Measurements from ENCODE around the gene PCNT.

Gene PCNT, protein sequence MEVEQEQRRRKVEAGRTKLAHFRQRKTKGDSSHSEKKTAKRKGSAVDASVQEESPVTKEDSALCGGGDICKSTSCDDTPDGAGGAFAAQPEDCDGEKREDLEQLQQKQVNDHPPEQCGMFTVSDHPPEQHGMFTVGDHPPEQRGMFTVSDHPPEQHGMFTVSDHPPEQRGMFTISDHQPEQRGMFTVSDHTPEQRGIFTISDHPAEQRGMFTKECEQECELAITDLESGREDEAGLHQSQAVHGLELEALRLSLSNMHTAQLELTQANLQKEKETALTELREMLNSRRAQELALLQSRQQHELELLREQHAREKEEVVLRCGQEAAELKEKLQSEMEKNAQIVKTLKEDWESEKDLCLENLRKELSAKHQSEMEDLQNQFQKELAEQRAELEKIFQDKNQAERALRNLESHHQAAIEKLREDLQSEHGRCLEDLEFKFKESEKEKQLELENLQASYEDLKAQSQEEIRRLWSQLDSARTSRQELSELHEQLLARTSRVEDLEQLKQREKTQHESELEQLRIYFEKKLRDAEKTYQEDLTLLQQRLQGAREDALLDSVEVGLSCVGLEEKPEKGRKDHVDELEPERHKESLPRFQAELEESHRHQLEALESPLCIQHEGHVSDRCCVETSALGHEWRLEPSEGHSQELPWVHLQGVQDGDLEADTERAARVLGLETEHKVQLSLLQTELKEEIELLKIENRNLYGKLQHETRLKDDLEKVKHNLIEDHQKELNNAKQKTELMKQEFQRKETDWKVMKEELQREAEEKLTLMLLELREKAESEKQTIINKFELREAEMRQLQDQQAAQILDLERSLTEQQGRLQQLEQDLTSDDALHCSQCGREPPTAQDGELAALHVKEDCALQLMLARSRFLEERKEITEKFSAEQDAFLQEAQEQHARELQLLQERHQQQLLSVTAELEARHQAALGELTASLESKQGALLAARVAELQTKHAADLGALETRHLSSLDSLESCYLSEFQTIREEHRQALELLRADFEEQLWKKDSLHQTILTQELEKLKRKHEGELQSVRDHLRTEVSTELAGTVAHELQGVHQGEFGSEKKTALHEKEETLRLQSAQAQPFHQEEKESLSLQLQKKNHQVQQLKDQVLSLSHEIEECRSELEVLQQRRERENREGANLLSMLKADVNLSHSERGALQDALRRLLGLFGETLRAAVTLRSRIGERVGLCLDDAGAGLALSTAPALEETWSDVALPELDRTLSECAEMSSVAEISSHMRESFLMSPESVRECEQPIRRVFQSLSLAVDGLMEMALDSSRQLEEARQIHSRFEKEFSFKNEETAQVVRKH (N-terminal part only)

DNA sequence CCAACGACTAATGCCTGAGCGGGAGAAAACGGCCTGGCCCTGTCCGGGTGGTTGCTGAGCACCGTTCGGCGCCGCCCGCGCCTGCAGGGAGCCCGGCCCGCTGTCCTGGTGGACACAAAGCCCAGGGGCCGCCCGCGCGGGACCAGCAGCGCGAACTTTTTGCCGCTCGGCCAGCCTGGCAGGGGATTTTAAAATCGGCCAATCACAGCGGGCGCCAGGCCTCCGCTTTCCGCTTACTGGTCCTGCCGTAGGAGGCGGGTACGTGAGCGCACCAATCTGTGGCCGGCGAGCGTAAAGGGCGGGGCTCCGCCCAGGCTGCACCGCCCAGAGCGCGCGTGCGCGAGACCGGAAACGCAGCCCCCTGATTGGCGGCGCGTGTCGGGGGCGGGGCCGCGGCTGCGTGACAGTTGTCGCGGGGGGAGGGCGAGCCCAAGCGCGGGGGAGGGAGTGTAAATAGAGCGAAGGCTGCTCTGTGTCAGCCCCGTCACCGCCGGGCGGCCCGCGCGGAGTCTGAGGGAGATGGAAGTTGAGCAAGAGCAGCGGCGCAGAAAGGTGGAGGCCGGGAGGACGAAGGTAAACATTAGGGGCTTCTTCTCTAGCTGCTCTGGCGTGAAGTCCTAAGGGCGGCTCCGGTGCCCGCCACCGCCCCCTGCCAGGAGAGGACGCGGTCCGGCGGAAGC is at the start of gene PCNT, which contains the start of gene C21orf58:
Gene PCNT, plus strand, starts transcription at position 447 of the 680 bp plus-strand sequence. Its CDS starts 73 bp downstream, at position 520.
Gene C21orf58, minus strand, starts transcription at position 161 of the 680 bp plus-strand sequence. CDS start 1,132 bp downstream, outside the sequence.
- DNase-seq (ENCODE audit: low spot score) = peak; percentile 100

DNA sequence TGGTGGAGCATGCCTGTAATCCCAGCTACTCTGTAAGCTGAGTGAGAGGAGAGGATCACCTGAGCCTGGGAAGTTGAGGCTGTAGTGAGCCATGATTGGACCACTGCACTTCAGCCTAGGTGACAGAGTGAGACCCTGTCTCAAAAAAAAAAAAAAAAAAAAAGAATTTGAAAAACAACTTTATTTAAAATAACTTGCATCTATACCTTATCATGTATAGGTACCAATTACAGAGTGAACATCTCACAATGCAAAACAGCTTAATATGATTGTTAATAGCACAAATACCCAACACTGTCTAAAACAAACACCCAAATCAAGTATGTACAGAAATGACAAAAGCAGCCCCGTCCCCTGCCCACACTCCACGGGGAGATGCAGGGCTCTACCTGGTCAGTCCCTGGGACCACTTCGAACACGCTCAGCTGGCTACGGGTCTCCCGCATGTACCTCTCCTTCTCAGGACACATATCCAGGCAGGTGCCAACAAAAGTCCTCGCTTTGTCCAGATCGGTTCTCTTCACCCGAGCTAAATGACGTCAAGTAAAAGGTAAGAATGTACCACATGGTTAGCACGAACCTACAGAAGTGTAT is 49.1 kb upstream of the PCNT start:
- DNase-seq (ENCODE audit: low spot score) = no peak

DNA sequence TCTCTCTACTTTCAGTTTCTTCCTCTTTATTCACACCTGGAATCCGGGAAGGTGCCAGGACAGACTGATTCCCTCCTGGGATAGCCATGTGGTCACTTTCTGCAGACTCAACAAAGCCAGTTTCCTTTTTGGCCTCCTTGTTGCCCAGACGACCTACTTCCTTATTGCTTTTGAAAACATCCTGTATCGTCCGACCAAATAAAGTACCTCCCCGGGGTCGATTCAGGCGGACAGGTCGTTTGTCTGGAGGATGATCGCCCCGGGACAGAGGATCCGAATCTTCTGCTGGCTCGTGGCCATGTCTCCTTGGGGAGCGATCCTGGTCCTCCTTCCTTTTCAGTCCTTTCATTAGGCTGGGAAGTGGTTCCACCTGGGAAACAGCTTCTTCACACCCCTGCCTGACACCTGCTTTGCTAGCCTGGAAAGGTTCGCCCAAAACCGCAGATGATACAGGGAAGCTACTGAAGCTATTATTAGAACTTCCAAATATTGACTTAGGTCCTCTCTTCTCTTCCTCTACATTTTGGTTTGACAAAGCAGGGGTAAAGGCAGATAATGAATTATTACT is 39.8 kb upstream of the PCNT start:
- no peak for DNase-seq (ENCODE audit: low spot score)

DNA sequence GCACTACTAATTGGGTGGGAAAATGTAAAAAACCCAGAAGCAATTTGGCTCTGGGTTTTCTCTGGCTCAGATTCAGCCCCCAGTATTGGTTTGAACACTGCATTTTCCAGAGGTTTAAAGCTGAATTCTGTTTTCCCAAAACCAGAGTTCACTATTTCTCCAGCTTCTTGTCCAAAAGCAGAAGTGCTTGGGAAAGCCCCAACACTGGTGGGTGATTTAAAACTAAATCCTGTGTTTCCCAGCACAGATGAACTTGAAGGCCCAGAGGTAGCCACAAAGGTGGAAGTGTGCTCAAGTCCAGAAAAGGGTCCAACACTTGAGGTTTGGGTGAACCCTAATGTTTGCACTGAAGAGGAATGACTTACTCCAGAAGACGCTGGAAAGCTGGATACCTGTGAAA is 39.2 kb upstream of the PCNT start:
- DNase-seq (ENCODE audit: low spot score) = no peak

DNA sequence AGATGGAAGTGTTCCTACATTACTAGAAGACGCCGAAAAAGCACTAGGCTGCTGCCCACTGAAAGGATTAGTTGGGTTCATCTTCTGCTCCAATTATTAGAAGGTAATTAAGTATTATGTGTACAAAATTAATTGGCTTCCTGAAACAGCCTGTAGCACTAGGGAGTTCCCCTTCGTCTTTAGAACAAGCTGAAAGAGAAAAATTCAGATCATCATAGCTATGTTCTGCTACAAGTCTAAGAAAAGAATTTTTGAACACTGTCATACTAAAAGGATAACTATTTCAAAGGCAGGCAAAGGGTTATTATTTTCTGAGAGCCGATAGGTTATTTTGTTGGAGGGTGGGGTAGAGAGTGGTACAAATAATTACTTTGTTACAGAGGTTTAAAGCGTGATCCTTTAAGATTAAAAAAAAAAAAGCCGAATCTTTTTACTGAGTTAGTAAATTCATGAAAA is 38.7 kb upstream of the PCNT start, which contains the start of gene MCM3AP:
Gene MCM3AP, minus strand, starts transcription at position 406 of the 456 bp plus-strand sequence. Its CDS starts 325 bp downstream, at position 81.
- no peak for DNase-seq (ENCODE audit: low spot score)

DNA sequence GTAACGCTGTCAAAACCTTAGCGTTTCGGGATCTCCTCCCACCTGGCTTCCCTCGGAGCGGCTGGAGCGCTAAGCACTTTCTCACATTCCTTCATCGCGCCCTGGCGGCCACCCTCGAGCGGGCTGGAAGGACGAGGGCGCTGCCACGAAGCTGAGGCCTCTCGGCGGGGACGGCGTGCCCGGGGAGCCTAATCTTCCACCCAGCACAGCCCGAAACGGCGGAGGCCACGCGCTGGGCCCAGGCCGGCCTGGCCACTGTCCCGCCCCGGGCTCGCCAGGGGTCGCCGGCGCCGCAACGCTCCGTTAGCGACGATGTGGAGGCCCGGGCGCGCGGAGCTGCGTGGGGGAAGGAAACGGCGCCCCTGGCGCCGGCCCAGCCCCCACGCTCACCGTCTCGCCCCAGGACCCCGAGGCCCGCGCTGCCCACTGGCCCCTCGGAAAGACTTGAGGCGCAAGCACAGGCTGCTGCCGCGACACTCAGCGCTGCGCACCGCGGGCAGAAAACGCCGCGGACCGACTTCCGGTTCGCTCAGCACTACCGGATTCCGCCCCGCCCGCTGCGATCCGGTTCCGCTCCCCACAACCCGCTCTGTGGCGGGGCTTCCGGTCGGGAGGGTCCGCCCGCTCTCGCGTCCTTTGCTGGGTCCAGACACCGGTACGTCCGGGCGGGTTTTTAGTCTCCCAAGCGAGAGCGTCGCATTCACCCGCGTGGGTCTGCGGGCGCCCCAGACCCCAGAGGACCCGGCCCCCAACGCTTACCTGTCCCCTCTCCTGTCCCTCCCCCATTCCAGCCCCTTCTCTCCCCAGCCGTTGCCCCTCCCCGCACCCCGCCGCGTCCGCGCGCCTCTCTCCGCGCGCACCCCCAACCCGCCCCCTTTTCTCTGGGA is 38.0 kb upstream of the PCNT start, which contains the start of gene YBEY:
Gene YBEY, plus strand, starts transcription at position 582 of the 887 bp plus-strand sequence. CDS start 572 bp downstream, outside the sequence.
- peak; percentile 97 for DNase-seq (ENCODE audit: low spot score)

DNA sequence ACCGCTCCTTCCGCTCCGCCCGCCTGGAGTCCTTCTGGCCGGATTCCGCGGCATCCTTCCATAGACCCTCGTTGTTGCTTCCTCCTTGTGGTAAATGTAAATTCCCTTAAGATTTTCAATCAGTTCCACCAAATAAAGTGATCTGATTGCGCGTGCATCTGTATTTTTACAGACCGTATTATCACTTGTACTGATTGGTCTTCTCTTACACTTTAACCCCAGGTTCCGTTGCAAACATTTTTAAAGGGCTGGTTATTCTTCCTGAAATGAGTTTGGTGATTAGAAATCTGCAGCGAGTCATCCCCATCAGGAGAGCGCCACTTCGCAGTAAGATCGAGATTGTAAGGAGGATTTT is 37.3 kb upstream of the PCNT start:
- peak; percentile 35 for DNase-seq (ENCODE audit: low spot score)

DNA sequence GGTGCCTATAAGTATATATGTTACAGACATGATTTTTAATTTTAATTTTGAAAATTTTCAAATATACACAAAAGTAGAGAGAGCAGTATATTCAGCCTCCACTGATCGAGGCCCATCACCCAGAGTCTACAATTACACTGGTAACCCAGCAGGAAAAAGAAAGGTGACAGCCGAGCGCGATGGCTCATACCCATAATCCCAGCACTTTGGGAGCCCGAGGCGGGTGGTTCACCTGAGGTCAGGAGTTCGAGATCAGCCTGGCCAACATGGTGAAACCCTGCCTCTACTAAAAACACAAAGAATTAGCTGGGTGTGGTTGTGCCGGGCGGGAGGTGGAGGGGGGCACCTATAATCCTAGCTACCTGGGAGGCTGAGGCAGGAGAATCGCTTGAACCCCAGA is 36.4 kb upstream of the PCNT start:
- no peak for DNase-seq (ENCODE audit: low spot score)

DNA sequence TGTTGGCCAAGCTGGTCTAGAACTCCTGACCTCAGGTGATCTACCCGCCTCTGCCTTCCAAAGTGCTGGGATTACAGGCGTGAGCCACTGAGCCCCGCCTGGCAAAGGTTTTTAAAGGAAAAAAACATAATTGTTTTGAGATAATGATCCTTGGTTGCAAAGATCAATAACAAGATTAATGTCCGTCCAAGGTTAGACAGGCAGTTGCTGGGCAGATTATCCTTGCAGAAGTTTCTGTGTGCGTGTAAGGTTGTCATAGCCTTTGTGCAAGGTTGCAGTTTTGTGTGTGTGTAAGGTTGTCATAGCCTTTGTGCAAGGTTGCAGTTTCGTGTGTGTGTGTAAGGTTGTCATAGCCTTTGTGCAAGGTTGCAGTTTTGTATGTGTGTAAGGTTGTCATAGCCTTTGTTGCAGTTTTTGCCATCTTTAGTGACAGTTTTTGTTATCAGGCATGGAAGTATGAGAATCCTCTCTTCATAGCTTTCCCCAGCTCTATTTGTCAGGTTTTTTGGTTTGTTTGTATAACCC is 34.2 kb upstream of the PCNT start:
- DNase-seq (ENCODE audit: low spot score) = no peak

DNA sequence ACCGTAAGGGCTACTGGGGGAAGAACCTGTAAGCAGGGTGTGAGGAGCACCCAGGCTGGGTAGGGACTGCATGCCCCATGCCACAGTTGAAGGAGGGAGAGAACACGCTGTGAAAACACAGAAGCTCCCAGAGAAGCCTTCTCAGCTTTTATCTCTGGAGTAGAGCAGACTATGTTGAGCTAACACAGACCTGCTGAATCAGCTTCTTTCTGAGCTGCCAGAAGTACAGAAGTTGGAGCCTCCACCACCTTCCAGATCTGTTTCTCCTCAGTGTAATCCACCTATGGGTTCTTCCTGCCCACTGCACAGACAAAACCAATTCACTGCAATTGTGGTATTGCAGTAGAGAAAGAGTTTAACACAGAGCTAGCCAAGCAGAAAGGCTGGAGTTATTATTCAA is 32.4 kb upstream of the PCNT start:
- no peak for DNase-seq (ENCODE audit: low spot score)

DNA sequence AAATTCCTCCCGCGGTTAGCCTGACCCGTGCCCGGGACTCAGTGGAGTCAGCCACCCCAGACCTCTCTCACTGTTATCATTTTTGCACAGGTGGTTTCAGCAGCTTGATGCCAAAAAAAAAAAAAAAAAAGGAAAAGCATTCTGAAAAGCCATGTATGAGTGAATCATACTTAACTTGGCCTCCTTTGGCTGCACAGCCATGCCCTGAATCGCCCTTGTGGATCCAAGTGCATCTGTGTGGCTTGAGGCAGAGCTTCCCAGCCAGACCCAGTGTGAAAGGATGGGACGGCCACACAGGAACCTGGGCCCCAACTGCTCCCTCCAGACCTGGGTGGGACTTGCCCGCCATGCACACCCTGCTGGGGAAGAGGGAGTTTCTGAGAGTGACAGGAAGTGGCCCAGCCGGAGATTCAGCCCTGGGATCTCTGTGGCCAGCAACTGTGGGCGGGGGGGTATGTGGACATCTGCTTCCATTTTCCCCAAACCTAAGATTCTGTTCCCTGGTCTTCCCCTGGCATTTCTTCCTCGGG is 29.2 kb upstream of the PCNT start:
- peak; percentile 67 for DNase-seq (ENCODE audit: low spot score)

DNA sequence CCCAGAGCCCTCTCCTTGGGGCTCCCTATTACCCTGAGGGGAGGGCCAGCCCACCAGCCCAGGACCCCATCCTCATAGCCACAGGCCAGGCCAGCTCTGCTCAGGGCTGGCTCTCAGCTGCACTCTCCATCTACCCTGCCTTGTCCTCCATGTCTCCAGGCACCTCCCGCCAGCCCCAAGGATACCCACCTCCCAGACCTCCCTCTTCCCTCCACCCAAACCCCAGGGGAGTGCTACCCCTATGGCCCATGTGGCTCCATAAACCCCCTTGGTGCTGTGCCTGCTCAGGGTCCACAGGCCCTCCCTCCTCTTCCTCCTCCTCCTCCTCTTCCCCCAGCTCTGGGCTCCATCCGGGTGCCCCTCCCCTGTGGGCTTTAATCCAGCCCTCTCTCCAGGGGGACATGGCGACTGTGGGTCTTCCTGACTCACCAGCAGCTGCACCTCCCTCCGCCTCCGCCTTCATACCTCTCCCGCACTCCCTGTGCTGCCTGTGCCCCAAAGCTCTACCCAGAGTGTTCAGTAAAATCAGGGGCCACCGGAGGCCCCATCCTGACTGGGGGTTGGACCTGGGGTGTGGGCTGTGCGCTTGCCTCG is 28.7 kb upstream of the PCNT start:
- DNase-seq (ENCODE audit: low spot score) = no peak

DNA sequence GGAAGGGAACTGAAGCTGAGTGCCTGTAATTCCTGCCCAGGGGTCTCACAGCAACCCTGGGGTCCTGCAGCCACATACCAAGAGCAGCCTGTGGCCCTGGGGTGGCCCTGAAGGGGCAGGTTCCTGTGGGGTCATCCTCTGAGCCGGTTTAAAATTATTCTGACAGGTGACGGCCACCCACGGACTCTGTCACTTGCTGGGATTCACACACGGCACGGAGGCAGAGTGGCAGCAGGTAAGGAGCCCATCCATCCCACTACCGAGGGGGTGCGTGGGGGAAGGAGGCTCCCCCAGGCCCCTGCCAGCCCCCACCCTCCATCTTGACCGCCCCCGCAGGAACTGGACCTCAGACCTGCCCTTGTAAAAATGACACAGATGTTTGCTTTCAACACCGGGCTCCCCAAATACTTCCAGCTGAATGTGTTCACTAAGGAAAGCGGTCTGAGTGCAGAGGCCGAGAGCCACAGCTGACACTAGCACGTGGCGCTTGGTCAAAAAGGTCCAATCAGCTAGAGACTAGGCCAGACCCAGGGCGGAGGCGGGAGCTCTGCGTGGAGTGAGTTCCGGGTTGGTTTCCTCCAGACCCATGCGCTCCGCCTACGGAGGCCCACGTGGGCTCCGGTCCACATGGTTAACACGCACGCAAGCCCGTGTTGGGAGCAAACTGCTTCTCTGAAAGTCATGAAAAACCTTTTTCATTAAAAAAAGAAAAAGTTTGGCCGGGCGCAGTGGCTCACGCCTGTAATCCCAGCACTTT is 27.8 kb upstream of the PCNT start:
- peak; percentile 61 for DNase-seq (ENCODE audit: low spot score)

DNA sequence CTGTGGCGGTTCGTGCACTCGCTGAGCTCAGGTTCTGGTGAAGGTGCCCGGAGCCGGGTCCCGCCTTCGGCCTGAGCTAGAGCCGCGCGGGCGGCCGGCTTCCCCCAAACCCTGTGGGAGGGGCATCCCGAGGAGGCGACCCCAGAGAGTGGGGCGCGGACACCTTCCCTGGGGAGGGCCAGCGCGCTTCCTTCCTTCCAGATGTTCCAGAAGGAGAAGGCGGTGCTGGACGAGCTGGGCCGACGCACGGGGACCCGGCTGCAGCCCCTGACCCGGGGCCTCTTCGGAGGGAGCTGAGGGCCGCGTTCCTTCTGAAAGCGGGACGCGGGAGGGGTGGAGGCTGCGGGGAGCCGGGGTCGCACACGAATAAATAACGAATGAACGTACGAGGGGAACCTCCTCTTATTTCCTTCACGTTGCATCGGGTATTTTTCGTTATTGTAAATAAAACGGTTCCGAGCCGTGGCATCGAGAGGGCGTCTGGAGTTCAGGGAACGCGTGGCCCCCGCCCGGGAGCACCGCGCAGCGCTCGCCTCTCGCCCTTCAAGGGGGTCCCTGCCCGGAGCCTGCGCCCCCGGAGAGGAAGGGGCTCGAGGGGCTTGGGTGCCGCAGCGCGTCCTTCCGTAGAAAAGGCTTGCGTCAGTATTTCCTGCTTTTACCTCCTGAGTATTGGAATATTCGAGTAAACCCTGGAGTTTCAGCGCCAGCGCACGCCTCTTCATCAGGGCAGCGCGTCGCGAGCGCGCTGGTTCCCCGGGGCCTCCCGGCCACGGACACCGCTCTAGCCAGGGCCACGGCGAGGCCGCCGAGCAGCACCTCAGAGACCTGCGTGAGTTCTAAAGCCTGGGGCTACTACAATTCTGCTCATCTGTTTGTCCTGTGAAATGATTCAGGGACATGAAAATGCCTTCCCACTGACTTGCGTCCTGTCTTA is 26.4 kb upstream of the PCNT start:
- no peak for DNase-seq (ENCODE audit: low spot score)

DNA sequence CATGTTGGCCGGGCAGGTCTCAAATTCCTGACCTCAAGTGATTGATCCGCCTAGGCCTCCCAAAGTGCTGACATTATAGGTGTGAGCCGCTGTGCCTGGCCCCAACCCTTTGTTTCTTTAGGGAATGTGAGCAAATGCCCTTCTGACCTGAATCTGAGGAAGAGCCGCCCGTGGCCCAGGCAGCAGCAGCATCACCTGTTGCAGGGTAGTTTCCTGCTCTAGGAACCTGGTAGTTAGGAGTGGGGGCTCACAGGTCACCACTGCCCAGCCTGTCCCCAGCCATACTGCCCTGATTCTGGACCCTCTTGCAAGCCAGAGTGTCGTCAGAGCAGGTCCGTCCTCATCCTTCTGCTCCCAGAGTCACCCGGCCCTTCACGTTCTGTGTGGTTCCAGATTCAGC is 24.8 kb upstream of the PCNT start:
- no peak for DNase-seq (ENCODE audit: low spot score)

DNA sequence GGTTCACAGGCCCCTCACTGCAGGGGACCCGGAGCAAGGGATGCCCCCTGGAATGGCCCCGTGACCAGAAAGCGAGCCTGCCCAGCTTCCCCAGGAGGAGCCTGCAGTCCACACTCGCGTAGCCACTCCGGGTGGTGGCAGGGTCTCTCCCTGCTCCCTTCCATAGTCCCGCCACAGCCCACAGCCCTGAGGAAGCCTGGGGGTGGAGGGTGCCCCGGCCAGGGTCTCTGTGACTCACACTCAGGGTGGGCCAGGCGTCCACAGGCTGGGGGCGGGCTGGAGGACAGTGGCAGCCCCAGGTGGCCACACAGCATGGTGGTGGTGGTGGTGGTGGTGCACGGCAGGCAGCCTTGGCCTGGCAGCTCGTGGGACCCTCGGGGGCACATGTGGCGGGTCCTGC is 22.2 kb upstream of the PCNT start:
- no peak for DNase-seq (ENCODE audit: low spot score)

DNA sequence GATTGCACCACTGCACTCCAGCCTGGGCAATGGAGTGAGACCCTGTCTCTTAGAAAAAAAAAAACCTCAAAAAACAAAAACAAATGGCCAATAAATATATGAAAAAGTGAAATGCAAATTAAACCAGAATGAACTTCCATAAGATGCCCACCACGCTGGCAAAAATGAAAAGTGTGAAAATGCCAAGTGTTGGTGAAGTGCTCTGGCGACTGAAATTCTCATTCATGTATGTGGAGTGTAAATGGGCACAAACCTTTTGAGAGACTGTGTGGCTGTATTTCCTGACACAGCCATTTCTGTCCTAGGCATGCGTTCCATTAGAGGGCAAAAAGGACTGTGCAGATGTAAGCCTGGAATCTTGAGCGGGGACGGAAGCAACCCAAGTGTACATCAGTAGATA is 19.5 kb upstream of the PCNT start:
- no peak for DNase-seq (ENCODE audit: low spot score)

Data from AG08396 (cell line).